Suprapubic skin (tissue), 4 donors: ENCODE measurements around the gene CALCOCO2.
A peak's percentile ranks its signal among the peaks of the same experiment; 100 is the strongest.

Experiments
- CTCF ChIP-seq, 2 donors: fragments of 200-600 bp in 1 of 2; fragments of 450-650 bp in 1 of 2; sonication (generic) in 1 of 2; IDR thresholded peaks; one replicate each; pipeline ENCODE4 v1.5.1; 2016 to 2019; ENCODE audit warnings: antibody characterized with exemption in 2 of 2, mild to moderate bottlenecking in 1 of 2, moderate library complexity in 1 of 2
- EP300 ChIP-seq: sonication (generic); formaldehyde crosslinking; IDR thresholded peaks from one replicate; pipeline ENCODE4 v1.6.1; 2017; ENCODE audit warnings: antibody characterized with exemption
- POLR2A ChIP-seq, 2 donors: fragments of 450-650 bp; IDR thresholded peaks; one replicate each; pipeline ENCODE4 v1.6.1; 2017; ENCODE audit warnings: antibody characterized with exemption in 2 of 2, mild to moderate bottlenecking in 2 of 2, moderate library complexity in 2 of 2
- POLR2AphosphoS5 ChIP-seq, 3 donors: sonication (generic); formaldehyde crosslinking; IDR thresholded peaks; one replicate each; pipeline ENCODE4 v1.6.1; 2017; ENCODE audit warnings: antibody characterized with exemption in 3 of 3

DNA sequence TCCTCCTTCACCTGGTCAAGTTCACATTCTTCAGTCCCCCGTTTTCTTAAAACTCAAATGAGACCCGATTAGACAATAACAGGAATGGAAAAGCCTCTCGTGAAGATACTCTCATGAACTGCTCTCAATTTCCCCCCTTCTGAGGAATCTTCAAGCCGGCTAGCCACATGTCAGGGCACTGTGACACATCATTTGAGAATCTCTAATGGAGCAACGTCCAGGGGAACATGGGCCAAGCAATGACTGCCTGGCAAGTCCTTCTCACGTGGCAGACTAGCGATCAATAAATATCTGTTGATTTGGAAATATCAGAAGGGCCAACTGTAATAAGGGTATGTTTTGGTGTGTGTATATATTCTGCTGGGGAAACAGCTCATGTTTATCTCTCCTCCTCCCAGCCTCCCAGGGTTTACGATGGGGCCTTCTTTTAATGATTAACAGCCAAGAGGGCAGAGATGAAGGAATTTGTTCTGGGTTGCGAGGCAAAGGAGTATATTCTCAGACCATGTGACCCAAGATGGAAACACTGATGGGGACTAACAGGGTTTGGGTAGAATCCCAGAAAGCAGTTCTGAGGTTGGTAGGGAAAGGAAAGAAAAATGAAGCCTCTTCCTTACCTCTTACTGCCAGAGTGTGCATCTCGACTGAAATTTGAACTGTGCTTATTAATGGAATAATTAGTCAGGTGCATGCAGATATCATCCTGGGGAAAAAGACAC, 35.2 kb upstream of the CALCOCO2 start:
- TF ChIP-seq CTCF (IDR thresholded peaks at IDR 0.05): no peak
- TF ChIP-seq POLR2AphosphoS5 (IDR thresholded peaks at IDR 0.05): peak in 1 of 3 donors; percentile 25
- TF ChIP-seq POLR2A (IDR thresholded peaks at IDR 0.05): no peak
- no peak for TF ChIP-seq EP300
